ENCODE measurements around the gene ACAP3.

Gene ACAP3

DNA sequence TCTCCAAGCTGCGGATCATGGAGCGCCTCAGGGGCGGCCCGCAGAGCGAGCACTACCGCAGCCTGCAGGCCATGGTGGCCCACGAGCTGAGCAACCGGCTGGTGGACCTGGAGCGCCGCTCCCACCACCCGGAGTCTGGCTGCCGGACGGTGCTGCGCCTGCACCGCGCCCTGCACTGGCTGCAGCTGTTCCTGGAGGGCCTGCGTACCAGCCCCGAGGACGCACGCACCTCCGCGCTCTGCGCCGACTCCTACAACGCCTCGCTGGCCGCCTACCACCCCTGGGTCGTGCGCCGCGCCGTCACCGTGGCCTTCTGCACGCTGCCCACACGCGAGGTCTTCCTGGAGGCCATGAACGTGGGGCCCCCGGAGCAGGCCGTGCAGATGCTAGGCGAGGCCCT, 19.6 kb upstream of the ACAP3 start:
- TF ChIP-seq, protein P1, sequence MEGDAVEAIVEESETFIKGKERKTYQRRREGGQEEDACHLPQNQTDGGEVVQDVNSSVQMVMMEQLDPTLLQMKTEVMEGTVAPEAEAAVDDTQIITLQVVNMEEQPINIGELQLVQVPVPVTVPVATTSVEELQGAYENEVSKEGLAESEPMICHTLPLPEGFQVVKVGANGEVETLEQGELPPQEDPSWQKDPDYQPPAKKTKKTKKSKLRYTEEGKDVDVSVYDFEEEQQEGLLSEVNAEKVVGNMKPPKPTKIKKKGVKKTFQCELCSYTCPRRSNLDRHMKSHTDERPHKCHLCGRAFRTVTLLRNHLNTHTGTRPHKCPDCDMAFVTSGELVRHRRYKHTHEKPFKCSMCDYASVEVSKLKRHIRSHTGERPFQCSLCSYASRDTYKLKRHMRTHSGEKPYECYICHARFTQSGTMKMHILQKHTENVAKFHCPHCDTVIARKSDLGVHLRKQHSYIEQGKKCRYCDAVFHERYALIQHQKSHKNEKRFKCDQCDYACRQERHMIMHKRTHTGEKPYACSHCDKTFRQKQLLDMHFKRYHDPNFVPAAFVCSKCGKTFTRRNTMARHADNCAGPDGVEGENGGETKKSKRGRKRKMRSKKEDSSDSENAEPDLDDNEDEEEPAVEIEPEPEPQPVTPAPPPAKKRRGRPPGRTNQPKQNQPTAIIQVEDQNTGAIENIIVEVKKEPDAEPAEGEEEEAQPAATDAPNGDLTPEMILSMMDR (IDR thresholded peaks at IDR 0.05; ENCODE audit: extremely low read depth, missing control alignments) = no peak

DNA sequence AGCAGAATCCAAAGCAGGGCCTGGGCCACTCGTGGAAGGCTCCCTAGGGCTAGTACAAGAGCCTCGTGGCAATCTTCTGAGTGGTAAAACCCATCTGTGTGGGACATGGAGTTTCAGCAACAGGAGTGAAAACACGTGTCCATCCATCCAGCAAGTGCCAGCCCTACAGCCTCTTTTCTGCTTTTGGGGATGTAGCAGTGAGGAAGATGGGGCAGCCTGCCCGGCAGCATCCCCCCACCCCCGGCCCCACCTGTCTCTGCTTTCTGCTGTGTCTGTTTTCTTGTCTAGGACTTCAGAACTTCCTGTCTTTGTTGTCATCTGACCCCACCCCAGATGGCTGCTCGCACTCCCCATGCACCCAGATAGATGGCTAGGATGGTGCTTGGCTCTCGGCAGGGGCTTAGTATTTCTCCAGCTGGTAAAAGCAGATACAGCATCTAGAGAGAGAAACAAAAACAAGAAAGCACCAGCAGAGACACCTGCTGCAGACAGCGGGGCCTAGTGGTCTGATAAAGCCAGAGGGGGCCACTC, 18.4 kb upstream of the ACAP3 start:
- DNase-seq (ENCODE audit: low spot score) = no peak
- TF ChIP-seq, protein P1 (IDR thresholded peaks at IDR 0.05; ENCODE audit: extremely low read depth, missing control alignments) = no peak

More for the DNA sequence above, 19.6 kb upstream of the ACAP3 start:
- no peak for DNase-seq (ENCODE audit: low spot score)

DNA sequence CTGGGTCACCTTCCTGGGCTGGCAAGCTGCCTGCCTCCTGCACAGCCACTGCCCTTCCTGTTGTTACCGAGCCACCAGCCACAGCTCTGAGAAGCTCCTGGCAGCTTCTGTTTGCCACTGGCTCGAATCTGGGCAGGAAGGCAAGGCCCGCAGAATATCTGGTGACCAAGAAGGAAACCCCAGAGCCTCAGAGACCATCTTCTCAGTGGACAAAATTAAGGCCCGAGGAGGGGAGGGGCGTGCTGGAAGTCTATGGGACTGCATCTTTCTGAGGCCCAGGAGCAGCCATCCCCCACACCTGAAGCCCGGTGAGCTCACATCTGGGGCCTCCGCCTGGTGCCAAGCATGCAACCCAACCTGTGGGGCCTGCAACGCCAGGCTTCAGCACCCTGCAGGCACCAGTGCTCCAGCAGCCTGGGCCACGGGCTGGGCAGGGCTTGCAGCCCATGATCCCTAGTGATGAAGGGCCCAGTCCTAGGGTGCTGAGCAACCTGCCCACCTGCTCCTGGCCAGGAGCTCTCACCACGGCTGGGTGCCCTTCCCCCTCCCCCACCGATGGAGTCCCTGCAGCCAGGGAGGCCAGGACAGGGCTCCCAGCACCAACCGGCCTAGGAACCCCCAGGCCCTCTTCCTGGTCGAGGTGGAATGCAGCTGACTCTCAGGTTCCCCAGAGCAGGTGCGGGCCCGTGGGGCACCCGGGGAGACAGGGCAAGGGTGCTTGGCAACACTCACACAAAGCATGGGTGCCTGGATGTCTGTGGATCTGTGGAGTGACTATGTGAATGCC, 17.8 kb upstream of the ACAP3 start:
- TF ChIP-seq, protein P1 (IDR thresholded peaks at IDR 0.05; ENCODE audit: extremely low read depth, missing control alignments) = no peak
- no peak for DNase-seq (ENCODE audit: low spot score)

DNA sequence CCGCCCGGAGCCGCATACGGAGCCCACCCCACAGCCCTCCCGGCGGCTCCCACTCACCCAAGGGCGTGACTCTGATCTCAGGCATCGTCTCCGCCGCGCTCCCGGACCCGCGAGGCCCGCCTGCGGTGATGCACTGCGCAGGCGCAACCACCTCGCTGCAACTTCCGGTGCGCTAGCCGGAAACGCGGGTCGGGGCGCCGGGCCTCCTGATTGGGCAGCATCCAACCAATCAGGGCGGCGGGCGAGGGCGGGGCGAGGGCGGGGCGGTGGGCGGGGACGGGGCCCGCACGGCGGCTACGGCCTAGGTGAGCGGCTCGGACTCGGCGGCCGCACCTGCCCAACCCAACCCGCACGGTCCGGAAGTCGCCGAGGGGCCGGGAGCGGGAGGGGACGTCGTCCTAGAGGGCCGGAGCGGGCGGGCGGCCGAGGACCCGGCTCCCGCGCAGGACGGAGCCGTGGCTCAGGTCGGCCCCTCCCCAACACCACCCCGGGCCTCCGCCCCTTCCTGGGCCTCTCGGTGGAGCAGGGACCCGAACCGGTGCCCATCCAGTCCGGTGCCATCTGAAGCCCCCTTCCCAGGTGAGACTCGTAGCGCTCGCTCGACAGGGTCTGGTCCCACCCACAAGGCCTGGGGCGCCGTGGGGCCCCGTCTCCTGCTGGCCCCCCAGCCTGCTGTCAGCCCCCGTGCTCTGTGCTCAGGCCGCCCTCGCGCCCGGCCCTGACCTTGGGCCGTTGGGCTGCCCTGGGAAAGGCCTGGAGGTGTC, 17.0 kb upstream of the ACAP3 start, which contains the start of the genes CPTP and INTS11:
CPTP (plus strand) TSS at position 279 of the 764 bp plus-strand sequence. CDS start 2,109 bp downstream, outside the sequence.
INTS11 (minus strand) TSS at position 137 of the 764 bp plus-strand sequence; CDS start at position 85, 52 bp downstream.
- DNase-seq (ENCODE audit: low spot score) = peak; percentile 100
- TF ChIP-seq, protein P1 (IDR thresholded peaks at IDR 0.05; ENCODE audit: extremely low read depth, missing control alignments) = no peak

DNA sequence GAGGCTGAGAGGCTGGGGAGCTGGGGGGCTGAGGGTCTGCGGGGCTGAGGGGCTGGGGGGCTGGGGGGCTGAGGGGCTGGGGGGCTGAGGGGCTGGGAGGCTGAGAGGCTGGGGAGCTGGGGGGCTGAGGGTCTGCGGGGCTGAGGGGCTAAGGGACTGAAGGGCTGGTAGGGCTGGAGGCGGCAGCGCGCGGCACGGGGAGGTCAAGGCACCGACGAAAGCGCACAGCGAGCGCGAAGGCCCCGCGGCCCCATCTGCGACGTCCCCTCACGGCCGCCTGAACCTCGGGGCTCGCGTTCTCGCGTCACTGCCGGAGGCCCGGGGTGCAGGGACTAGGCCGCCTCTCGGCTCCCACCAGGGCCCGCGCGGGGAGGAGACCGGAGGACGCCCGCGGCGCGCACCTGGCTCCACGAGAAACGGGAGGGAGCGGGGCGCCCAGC, 16.4 kb upstream of the ACAP3 start:
- TF ChIP-seq, protein P1 (IDR thresholded peaks at IDR 0.05; ENCODE audit: extremely low read depth, missing control alignments) = no peak
- no peak for DNase-seq (ENCODE audit: low spot score)

DNA sequence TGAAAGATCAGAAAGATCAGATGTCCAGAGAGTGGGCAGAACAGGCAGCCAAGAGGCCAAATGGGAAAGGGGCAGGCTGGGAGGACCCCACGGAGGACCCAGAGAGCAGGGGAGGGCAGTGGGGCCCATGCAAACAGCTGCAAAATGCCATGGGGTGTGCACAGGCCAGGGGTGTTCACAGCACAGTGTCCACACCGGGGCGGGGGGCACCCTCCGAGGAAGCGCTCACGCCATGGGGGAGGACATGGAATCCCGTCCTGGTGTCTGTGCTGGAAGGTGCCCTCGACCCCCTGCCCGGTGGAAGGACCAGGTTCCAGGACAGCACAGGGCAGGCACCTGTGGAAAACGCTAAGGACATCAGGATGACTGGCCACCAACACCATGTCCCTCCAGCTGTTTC, 15.2 kb upstream of the ACAP3 start:
- TF ChIP-seq, protein P1 (IDR thresholded peaks at IDR 0.05; ENCODE audit: extremely low read depth, missing control alignments) = no peak

More for the DNA sequence above, 15.2 kb upstream of the ACAP3 start:
- no peak for DNase-seq (ENCODE audit: low spot score)

Measured in GM20000 (cell line).